ENCODE measurements around the gene NOTCH1.

The NOTCH1 gene

GRCh38 chr9:136501686-136502085 lies 44.2 kb downstream of the NOTCH1 start:
- DNase-seq (ENCODE audit: low read depth in 2 of 2) = no peak

- DNase-seq (ENCODE audit: low read depth in 2 of 2) = no peak
Measured at GRCh38 chr9:136499935-136500910, 45.6 kb downstream of the NOTCH1 start.

- no peak for DNase-seq (ENCODE audit: low read depth in 2 of 2)
Measured at GRCh38 chr9:136499071-136499934, 46.5 kb downstream of the NOTCH1 start.

- no peak for DNase-seq (ENCODE audit: low read depth in 2 of 2)
Measured at GRCh38 chr9:136497916-136498695, 47.7 kb downstream of the NOTCH1 start.

- no peak for DNase-seq (ENCODE audit: low read depth in 2 of 2)
Measured at GRCh38 chr9:136496801-136497620, 48.8 kb downstream of the NOTCH1 start.

- no peak for DNase-seq (ENCODE audit: low read depth in 2 of 2)
Measured at GRCh38 chr9:136496181-136496580, 49.7 kb downstream of the NOTCH1 start.

- no peak for DNase-seq (ENCODE audit: low read depth in 2 of 2)
Measured at GRCh38 chr9:136495238-136495800, 50.5 kb downstream of the NOTCH1 start.

GRCh38 chr9:136494531-136495215 lies 51.2 kb downstream of the NOTCH1 start:
- no peak for DNase-seq (ENCODE audit: low read depth in 2 of 2)

GRCh38 chr9:136494012-136494411 lies 51.8 kb downstream of the NOTCH1 start:
- no peak for DNase-seq (ENCODE audit: low read depth in 2 of 2)

GRCh38 chr9:136493567-136493971 lies 52.3 kb downstream of the NOTCH1 start:
- no peak for DNase-seq (ENCODE audit: low read depth in 2 of 2)

- DNase-seq (ENCODE audit: low read depth in 2 of 2) = no peak
Measured at GRCh38 chr9:136492978-136493522, 52.8 kb downstream of the NOTCH1 start.

GRCh38 chr9:136489731-136490130 lies 56.1 kb downstream of the NOTCH1 start:
- no peak for DNase-seq (ENCODE audit: low read depth in 2 of 2)

GRCh38 chr9:136488247-136489214 lies 57.3 kb downstream of the NOTCH1 start:
- DNase-seq (ENCODE audit: low read depth in 2 of 2) = peak; percentile 61 to 66

- DNase-seq (ENCODE audit: low read depth in 2 of 2) = no peak
Measured at GRCh38 chr9:136487672-136488071, 58.2 kb downstream of the NOTCH1 start.

- DNase-seq (ENCODE audit: low read depth in 2 of 2) = no peak
Measured at GRCh38 chr9:136486823-136487620, 58.8 kb downstream of the NOTCH1 start.

- no peak for DNase-seq (ENCODE audit: low read depth in 2 of 2)
Measured at GRCh38 chr9:136486131-136486530, 59.7 kb downstream of the NOTCH1 start.
